ENCODE results near the gene UST.
"Not testable (repeated sequence)": the region's sequence is repeated elsewhere in the genome, so short reads cannot be mapped to it uniquely, and the experiment has no call there.

GRCh38 chr6:148978298-148978697 is 231.5 kb downstream of the UST start:
- not testable (repeated sequence) for TF ChIP-seq SP1 (IDR thresholded peaks at IDR 0.05; ENCODE audit: low read depth); CTCF (IDR thresholded peaks at IDR 0.05 in 2 of 3, conservative IDR thresholded peaks at IDR 0.05 in 1 of 3; ENCODE audit: borderline replicate concordance in 1 of 3, insufficient read depth in 1 of 3, low read depth in 2 of 3, low read length in 2 of 3); POLR2A (IDR thresholded peaks at IDR 0.05; ENCODE audit: borderline replicate concordance, extremely low read depth, insufficient read depth, insufficient read length); POLR2AphosphoS5 (IDR thresholded peaks at IDR 0.05; ENCODE audit: low read depth, low read length); EZH2 (IDR thresholded peaks at IDR 0.05); RAD21 (IDR thresholded peaks at IDR 0.05; ENCODE audit: low read depth); FOSL1 (IDR thresholded peaks at IDR 0.05; ENCODE audit: low read depth); EZH2phosphoT487 (IDR thresholded peaks at IDR 0.05; ENCODE audit: borderline replicate concordance); ZFX (IDR thresholded peaks at IDR 0.05)
